ENCODE measurements around the gene DUSP28.
"Not testable (repeated sequence)": the region's sequence is repeated elsewhere in the genome, so short reads cannot be mapped to it uniquely, and the experiment has no call there.

Gene DUSP28, protein sequence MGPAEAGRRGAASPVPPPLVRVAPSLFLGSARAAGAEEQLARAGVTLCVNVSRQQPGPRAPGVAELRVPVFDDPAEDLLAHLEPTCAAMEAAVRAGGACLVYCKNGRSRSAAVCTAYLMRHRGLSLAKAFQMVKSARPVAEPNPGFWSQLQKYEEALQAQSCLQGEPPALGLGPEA

DNA sequence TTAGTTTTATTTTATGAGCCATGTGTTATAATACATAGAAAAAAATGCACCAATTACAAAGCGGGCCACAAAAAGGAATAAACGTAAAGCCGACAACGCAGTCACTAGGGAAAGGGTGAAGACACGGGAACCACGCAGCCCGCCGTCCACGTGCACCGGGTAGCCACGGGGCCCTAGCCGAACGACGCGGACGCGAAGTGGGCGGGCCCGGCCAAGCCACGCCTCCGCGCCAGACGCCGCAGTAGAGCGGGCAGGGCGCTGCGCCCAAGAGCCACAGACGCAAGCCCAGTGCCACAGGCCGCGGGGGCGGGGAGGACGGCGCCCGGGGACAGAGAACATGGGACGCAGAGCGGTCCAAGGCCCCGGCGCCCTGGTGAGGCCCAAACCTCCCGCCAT is at the start of gene DUSP28:
DUSP28 (plus strand) TSS at position 274 of the 396 bp plus-strand sequence. CDS start 328 bp downstream, outside the sequence.
- peak; percentile 89 for DNase-seq (ENCODE audit: low spot score)

DNA sequence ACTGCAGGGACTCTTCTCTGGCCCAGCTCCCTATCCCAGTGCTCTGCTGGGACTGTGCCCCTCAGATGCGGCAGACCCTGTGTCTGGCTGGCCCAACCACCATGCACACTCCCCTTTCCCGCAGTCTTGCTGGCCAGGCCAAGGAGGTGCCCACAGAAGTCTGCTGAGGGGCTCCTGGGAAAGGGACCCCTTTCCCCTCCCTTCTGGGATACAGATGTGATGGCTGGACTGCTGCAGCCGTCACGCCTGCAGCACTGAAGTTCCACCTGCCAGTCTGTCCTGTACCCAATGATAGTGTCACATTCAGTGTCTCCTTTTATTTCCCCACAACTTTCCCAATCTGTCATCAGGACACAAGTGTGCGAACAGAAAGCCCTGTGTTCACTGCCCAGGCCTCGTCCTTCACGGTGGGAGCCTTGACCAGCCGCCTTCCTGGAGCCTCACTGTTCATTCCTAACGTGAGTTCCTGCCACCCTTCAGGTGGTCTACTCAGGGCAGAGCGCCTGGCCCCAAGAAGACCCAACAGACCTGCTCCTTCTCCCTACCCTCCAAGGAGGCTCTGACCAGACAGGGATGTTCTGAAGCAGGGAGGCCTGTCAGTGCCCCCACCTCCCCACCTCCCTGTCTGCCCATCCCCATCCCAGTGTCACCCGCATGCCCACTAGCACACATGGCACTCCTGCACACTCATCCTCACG is 49.5 kb upstream of the DUSP28 start:
- no peak for DNase-seq (ENCODE audit: low spot score)

DNA sequence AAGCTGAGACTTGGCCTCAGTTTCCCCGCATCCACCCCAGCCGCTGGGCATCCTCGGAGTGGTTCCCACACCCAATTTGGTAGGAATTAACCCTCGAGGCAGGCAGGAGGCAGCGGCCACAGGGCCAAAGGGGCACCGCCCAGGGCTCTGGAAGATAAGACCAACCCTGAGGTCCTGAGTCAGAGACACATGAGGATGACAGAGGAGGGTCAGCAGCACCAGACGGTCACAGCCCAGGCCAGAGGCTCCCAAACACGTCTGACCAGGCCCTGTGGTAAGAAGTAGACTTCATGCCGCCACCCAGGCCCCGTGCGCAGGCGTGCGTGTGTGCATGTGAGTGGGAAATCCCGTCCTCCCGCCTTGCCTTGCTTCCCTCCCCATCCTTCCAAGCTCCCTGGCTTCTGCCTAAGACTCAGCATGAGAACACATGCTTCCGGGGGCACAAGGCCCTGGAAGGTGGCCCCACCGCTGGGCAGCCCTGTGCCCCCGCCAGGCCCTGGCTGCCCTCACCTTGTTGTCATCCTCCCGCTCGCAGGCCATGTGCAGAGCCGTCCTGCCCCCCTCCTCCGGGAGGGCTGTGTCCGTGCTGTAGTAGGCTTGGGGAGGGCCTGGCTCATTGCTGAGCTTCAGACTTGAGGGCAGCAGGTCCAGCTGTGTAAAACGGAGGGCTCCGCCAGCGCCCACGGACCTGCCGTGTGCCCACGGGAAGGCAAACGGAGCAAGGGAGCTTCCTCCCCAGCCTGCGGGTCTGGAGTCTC is 48.6 kb upstream of the DUSP28 start:
- DNase-seq (ENCODE audit: low spot score), result no peak

DNA sequence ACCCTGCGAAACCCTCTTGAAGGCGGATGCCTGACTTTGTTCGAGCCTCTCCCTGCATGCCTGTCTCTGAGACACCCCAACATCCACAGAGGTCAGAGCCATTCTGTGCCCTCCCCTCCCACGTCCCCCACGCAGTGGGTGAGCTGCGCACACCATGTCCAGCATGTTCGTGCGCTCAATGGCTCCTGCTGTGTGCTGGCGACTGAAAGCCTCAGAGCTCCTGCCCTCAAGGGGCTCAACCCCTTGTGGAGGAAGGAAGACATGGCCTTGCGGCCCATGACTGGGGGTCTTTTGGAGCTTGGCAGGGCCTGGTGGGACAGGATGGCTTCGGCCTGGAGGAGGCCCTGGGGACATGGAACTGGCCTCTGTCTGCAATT is 48.1 kb upstream of the DUSP28 start:
- no peak for DNase-seq (ENCODE audit: low spot score)

DNA sequence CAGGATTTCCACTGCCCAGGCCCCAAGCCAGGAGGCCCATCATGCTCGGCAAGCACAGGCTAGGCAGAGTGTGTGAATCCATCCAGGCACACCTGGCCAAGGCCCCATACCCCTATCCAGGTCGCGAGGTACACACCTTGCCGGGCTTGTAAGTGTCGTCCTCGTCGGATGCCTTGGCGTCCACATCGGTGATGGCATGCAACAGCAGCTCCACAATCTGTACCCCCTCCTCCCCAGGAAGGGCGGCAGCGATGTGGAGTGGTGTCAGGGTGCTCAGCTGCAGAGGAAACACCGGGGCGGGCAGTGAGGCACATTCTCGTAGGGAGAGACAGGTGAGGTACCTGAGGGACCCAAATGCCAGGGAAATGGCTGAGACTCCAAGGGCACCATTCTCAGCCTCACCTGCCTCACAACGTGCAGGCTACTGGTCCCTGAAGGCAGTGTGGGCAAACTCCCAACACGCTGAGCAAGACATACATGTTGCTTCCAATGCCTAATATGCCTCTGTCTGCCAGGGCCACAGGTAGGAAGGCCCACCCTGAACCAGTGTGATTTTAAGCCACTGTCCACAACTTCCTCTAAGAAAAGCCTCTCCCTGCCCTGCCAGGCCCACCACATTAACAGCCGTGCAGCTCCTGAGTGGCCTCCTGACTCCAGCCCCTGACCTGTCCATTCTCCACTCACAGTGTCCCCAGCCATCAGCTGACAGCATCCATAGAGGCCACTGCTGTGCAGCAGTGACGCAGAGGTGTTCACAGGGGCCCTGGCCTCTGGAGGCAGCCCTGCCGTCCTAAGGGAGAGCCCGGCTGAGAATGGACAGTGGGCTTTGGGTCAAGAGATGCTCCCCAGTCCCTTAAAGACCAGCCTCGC is 47.3 kb upstream of the DUSP28 start:
- DNase-seq (ENCODE audit: low spot score), result no peak

DNA sequence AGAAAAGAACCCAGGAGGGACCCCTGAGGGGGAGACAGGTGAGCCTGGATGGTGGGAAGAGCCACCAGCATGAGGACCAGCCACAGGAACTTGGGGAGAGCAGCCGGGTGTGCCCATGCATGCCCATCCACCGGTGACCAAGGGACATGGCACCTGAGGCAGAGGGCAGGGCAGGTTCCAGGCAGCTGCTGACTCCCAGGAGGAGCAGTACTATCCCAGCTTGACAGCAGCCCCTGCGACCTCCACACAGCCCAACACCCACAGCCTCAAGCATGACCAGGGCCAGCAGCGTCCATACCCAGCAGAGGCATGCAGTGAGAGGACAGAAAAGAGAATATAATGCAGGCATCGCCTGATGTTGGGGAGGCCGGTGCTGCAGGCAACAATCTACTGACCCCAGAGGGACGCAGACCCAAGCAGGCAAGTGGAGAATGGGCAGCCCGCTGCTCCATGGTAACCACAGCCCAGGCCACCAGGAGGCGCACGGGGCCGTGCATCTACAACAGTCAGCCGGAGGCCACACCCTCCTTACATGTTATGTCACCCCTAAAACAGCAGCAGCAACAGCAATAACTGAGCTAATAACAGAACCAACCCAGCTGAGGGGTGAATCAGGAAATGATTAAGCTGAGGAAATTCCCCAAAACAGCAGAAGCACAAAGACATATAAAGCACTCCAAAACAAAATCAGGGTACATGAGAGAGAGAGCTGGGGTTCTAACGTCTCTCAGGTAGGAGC is 46.4 kb upstream of the DUSP28 start:
- DNase-seq (ENCODE audit: low spot score), result peak; percentile 92

DNA sequence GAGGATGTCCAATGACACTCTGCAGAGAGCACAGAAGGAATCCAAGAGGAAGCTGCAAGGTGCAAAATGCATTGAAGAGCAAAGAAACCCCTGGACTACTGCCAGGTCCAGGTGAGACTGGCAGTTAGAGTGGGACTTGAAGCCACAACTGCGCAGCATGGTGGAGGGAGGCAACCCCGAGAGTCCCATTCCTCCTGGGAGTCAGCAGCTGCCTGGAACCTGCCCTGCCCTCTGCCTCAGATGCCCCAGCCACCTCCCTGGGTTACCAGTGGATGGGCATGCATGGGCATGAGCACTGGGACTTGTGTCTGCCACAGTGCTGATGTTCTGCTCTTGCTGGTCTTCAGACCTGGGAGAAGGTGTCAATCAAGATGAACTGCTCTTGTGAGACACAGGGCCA is 45.5 kb upstream of the DUSP28 start:
- no peak for DNase-seq (ENCODE audit: low spot score)

DNA sequence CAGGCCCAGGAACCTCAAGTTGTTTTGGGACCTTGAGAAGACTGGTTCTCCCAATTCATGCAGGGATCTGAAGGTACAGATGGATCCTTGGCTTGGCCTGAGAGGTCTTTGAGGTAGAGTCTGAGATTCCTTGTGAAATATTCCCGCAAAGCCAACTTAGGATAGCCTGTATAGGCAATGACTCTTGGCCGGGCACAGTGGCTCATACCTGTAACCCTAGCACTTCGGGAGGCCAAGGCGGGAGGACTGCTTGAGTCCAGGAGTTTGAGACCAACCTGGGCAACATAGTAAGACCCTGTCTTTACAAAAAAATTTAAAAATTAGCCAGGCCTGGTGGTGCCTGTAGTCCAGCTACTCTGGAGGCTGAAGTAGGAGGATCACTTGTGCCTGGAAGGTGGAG is 42.8 kb upstream of the DUSP28 start:
- DNase-seq (ENCODE audit: low spot score), result no peak

DNA sequence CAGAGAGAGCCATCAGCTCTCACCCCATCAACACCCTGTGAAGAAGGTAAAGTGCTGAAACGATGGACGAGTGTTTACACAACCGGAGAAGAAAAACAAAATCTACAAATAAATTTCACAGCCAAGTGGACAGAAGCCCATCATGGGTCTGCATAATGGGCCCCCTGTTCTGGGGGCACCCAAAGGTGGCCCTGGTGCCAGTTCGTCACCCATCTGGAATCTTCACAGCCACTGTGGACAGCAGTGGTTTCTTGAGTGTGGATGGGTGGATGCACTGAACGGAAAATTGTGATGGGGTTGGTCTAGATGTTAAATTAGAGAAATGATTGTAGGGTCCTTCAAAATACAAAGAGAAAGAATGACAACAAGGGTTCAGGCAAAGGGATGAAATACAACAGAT is 41.2 kb upstream of the DUSP28 start:
- DNase-seq (ENCODE audit: low spot score), result no peak

DNA sequence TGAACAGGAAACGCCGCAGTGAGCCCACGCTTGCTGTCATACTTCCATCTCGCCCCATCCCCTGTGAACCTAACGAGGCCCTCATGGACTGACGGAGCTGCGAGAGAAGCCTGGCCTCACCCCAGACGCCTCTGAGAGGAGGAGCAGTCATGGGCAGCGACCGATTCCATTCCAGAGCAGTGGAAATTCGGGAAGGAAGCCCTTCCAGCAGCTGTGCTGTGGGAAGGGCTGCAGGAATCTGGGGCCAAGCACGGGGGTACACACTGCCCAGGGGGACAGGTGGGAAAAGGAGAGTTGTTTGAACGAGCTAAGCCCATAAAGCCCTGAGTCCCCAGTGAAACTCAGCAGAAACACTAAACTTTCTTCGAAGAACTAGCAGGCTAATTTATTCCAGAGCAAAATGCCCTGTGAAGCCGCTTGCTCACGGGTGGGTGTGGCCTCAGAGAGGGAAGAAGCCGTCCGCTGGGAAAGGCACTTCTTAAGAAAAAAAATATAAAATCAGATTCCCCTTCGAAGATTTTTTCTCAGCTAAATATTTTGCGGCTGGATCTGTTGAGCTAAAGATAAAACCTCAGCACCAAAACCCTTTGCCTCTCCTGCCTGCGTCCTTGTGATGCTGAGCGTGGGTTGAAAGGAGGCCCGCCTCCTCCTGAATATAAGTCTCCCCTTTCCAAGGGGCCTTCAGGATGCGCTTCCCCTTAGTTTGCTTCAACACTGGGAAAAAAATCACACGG is 40.6 kb upstream of the DUSP28 start:
- DNase-seq (ENCODE audit: low spot score), result no peak

DNA sequence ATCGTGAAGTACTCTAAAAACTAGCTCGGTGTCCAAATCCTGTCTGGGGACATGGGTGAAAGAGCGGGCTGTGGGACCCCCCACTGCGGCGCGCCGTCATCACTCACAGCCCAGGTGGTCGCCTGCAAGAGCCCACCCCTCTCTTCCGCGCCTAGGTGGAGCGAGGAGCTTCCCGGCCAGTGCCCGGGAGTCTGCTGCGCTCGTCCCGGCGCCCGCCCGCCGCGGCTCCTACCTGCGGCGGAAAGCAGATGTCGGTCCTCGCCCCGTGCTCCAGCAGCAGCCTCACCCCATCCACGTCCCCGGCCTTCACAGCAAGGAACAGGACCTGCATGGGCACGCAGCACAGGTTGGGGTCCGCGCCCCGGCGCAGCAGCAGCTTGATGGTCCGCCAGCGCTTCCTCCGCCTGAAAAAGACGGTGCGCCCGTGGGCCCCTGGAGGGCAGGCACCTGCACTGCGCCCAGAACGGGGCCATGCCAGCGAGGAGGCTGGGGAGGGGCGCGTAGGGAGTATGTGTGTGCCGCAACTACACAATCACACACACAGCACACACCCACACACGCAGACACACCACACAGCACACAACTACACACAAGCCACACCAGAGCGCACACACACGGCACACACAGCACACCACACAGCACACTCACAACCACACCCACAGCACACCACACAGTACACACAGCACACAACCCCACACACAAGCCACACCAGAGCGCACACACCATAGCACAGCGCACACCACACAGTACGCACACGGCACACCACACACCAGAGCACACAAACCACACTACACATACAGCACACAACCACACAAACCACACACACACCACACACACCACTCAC is 39.8 kb upstream of the DUSP28 start:
- DNase-seq (ENCODE audit: low spot score), result no peak

DNA sequence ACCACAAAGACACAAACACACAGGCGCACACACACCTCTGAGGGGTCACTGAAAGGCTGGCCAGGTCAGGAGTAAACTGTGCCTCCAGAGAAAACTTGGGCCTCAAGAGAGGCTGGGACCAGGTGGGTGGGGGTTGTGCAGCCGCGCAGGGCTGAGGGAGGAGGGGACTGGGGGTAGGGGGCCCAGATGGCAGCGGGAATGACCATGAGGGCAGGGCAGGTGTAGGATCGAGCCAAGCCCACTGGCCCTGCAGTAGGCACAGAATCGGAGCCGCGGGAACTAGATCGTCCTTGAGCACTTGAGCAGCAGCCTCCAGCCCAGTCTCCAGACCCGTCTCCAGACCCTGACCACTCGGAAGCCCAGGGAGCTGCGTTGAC is 39.2 kb upstream of the DUSP28 start:
- no peak for DNase-seq (ENCODE audit: low spot score)

DNA sequence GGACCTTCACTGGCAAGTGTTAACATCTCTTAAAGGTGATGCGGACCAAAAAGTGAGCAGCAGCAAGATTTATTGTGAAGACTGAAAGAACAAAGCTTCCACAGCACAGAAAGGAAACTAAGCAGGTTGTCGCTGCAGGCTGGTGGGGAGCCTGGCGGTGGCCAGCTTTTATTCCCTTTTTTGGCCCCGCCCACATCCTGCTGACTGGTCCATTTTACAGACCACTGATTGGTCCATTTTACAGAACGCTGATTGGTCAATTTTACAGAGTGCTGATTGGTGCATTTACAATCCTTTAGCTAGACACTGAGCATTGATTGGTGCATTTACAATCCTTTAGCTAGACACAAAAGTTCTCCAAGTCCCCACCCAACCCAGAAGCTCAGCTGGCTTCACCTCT is 38.3 kb upstream of the DUSP28 start:
- DNase-seq (ENCODE audit: low spot score), result not testable (repeated sequence)

DNA sequence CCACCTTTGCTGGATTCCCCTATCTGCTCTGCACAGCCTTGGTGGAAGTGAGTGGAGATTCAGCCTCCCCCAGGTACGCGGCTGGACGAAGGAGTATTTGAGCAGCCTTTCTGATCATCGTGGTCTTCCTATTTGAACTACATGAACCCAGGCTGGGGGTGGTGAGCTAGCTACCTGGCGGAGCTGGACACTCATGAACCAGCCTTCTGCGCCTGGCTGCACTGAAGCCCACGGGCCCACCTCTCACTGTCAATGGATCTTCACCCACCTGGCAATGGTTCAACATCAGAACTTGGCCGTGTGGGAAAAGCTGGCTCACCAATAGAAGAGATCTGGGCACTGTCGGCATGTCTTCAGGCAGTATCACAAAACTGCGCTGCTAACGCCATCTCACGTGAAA is 37.8 kb upstream of the DUSP28 start:
- no peak for DNase-seq (ENCODE audit: low spot score)

DNA sequence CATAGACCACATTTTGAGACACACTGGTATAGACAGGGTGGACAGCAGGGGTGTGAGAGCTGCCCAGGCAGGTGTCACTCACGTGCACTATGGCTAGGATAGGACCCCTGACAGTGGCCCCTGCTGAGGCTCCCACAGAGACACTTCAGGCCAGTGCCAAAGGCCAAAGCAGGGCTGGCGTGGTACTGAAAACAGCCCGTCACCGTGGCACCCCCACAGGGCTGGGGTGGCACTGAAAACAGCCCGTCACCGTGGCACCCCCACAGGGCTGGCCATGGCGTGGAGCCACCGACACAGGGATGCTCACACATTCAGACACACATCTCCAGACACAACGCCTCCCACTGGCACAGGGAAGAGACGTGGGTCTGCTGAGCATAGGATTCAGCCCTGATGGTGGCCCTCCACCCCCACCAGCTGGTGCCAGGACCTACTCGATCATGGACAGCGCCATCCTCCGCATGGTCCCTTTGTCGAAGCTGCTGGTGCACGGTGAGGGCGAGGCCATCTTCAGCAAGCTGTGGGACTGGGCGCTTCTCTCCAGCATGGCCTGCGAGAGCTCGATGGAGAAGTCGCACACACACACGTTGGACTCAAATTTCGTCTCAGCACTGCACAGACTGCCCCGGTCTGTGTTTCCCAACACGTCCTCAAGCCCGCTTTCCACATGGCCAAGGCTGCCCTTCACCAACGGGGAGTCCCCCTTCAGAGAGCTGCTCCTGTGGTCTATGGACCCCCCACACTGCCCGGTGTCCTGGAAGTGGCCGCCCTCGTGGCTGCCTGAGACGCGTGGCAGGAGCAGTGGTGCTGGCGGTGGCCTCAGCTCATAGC is 36.5 kb upstream of the DUSP28 start:
- no peak for DNase-seq (ENCODE audit: low spot score)

DNA sequence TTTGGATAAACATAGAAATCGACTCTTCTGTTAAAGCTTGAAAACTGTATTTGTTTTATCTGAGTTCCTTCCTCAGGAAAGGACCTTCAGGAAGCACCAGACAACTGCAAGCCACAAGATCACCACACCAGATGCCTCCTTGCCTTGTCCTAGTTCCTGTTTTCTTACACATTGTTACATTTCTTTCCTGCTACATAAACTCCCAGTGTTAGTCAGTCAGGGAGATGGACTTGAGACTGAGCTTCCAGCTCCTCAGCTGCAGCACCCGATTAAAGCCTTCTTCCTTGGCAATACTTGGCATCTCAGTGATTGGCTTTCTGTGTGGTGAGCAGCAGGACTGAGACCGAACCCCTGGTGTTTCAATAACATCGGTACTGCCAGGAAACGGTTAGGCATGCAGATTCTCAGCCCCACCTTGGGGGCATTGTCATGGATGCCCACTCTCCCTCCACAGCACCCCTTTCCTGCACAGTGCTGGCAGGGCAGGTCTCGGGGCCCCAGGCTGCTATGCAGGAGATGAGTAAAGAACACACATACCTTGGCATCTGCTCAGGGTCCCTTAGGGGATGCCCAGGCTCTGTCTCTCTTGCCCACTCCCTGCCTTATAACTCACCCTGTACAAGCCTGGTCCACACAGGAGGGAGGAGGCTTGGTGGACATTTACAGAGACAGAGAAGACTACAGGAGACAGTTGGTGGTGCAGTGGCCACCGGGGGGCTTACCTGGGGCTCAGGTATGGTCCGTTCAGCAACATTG is 35.0 kb upstream of the DUSP28 start:
- no peak for DNase-seq (ENCODE audit: low spot score)

DNA sequence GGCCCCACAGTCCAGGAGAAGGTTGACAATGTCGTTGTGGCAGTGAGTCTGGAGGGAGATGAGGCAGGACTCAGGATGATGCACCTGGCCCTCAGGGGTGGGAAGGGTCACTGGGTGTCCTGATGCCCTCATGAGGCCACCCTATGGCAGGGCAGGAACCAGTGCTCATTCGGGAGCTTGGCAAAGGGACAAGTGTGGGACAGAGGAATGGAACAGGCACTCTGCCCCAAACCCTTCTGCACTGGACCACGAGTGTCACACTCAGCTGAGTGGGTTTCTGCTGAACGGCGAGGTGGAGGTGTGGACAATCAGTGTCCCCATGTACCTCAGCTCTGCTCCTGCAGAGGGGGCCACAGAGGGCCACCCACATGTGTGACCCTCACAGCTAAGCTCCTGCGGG is 34.4 kb upstream of the DUSP28 start:
- DNase-seq (ENCODE audit: low spot score), result no peak

DNA sequence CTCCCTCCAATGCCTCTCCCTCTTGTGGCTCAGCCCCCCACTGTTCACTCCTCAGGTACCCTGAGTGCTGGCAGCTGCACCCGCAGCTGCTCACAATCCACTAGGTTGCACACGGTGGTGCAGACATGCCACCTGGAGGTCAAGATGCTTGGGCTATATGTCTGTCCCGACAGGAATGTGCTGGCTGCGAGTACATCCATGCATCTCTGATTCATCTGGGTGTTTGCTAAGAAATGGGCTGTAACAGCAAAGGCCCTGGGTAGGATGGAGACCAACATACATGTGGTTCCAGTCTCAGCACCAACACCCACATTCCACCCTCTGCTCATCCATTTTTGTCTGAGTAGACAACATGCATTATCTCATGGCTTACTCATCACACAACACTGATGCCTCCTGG is 33.6 kb upstream of the DUSP28 start:
- DNase-seq (ENCODE audit: low spot score), result no peak

Measured in CD4-positive, alpha-beta T cell treated with Interleukin-2 at 100 ng/mL for 4 hours (primary cell).